ENCODE measurements around the gene GRID1. TPM values are rescaled to one million over a fixed set of nuclear protein-coding genes. Genes with fewer than 3 reads are reported as not detected.

The GRID1 gene
- total RNA-seq, 1 donor from 2014 or later: under 0.01 TPM

DNA sequence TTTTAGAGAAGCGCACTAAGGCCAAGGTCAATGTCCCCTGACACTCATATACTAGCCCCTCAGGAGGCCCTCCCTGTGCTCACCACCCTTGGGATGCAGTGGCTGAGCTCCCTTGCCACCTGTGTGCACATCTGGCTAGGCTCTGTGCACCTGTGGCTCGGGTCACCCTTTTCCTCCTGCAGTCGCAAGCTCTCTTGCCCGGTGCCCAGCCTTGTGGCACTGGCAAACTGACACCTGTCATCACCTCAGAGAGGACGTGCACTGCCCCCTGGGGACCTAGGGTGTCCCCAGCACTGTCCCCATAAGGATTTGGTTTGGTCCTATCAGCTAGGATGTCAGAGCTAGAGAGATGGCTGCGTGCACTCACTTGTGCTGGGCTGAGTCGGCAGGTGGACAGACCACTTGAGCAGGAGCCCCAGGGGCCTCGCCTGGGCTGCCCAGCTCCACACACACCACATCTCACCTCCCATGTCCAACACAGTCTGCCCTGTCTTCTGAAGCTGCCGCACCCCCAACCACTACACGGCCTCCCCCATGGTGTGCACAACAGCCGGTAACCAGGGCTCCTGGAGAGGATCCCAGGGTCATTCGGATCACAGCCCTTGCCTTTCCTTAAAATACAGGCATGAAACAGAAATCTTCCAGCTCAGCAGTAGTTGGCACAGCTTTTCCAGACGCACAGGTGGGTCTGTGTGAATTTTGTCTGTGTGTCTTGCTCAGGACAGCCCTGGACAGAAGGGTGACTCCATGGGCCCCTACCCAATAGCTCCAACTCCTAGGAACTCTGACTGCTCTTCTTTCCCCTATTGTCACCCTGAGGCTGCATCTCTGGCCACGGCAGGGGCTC lies 111.0 kb downstream of the GRID1 start:
- no peak for DNase-seq (ENCODE audit: low read depth)
- TF ChIP-seq, protein P1, sequence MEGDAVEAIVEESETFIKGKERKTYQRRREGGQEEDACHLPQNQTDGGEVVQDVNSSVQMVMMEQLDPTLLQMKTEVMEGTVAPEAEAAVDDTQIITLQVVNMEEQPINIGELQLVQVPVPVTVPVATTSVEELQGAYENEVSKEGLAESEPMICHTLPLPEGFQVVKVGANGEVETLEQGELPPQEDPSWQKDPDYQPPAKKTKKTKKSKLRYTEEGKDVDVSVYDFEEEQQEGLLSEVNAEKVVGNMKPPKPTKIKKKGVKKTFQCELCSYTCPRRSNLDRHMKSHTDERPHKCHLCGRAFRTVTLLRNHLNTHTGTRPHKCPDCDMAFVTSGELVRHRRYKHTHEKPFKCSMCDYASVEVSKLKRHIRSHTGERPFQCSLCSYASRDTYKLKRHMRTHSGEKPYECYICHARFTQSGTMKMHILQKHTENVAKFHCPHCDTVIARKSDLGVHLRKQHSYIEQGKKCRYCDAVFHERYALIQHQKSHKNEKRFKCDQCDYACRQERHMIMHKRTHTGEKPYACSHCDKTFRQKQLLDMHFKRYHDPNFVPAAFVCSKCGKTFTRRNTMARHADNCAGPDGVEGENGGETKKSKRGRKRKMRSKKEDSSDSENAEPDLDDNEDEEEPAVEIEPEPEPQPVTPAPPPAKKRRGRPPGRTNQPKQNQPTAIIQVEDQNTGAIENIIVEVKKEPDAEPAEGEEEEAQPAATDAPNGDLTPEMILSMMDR (IDR thresholded peaks at IDR 0.05; ENCODE audit: insufficient read depth, low read length, severe bottlenecking): no peak
- FAIRE-seq: no peak

GRCh38 chr10:86254526-86255174 lies 111.9 kb downstream of the GRID1 start:
- Histone ChIP-seq H3K36me3 (ENCODE audit: control insufficient read depth, insufficient read depth, low read length) (no peaks in the 10 kb centered on the region), H3K4me3 (ENCODE audit: low read depth, low read length) (no peak overlapping the region), H3K27me3 (ENCODE audit: control insufficient read depth, insufficient read depth, low read length) (no peaks in the 10 kb centered on the region)
- FAIRE-seq (no peak), DNase-seq (ENCODE audit: low read depth) (peak; percentile 48)
- TF ChIP-seq, protein P1 (IDR thresholded peaks at IDR 0.05; ENCODE audit: insufficient read depth, low read length, severe bottlenecking): no peak

More for the DNA sequence above, 111.0 kb downstream of the GRID1 start:
- Histone ChIP-seq H3K36me3 (ENCODE audit: control insufficient read depth, insufficient read depth, low read length) (no peaks in the 10 kb centered on the region), H3K4me3 (ENCODE audit: low read depth, low read length) (no peak overlapping the region), H3K27me3 (ENCODE audit: control insufficient read depth, insufficient read depth, low read length) (no peaks in the 10 kb centered on the region)

- TF ChIP-seq, protein P1 (IDR thresholded peaks at IDR 0.05; ENCODE audit: insufficient read depth, low read length, severe bottlenecking): no peak
- no peaks in the 10 kb centered on the region for H3K27me3 ChIP-seq (ENCODE audit: control insufficient read depth, insufficient read depth, low read length)
- no peaks in the 10 kb centered on the region for H3K36me3 ChIP-seq (ENCODE audit: control insufficient read depth, insufficient read depth, low read length)
- no peak overlapping the region for H3K4me3 ChIP-seq (ENCODE audit: low read depth, low read length)
- no peak for FAIRE-seq
- no peak for DNase-seq (ENCODE audit: low read depth)
Measured at GRCh38 chr10:86254081-86254480, 112.5 kb downstream of the GRID1 start.

DNA sequence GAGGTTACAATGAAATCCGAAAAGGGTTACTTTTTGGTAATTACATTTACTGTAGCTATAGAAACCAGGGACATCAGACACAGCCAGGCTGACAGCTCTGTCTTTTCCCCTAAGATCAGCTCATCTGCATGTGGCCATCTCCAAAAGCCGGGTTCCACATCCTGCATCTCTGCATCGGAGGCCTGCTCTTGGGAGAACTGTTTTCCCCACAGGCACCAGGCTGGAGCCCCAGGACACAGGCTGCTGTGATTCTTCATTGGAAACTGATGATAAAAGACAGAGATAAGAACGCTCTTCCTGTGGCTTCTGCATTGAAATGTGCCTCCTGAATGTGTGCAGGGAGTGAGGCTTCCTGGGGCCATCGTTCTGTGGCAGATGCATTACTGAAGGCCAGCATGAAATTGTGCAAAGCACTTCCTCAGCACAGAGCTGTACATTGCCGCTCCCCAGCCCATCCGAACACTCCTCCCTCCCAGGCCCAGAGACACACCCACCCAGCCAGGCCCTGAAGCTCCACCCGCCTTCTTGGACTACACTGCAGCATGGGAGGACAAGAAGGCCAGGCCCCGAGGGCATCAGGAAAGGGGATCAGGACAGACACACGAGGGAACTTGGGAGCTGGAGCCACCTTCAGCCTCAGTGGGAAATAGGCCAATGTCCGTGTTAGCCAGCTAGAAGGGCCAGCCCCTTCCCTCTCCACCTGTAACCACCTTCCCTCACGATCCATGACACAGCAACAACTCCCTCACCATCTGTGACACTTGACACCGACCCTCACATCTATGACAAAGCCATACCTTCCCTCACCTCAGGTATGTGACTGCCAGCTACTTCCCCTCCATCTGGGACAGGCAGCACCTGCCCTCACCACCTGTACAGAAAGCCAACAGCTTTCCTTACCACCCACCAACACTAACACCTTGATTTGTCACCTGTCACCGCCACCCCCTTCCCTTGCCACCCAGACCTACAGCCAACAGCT lies 113.2 kb downstream of the GRID1 start:
- no peak for DNase-seq (ENCODE audit: low read depth)
- FAIRE-seq: peak; percentile 60
- TF ChIP-seq, protein P1 (IDR thresholded peaks at IDR 0.05; ENCODE audit: insufficient read depth, low read length, severe bottlenecking): no peak
- H3K36me3 ChIP-seq (ENCODE audit: control insufficient read depth, insufficient read depth, low read length): no peaks in the 10 kb centered on the region
- H3K4me3 ChIP-seq (ENCODE audit: low read depth, low read length): no peak overlapping the region
- no peaks in the 10 kb centered on the region for H3K27me3 ChIP-seq (ENCODE audit: control insufficient read depth, insufficient read depth, low read length)

- Histone ChIP-seq H3K27me3 (ENCODE audit: control insufficient read depth, insufficient read depth, low read length) (no peaks in the 10 kb centered on the region), H3K36me3 (ENCODE audit: control insufficient read depth, insufficient read depth, low read length) (no peaks in the 10 kb centered on the region), H3K4me3 (ENCODE audit: low read depth, low read length) (no peak overlapping the region)
- no peak for FAIRE-seq
- no peak for DNase-seq (ENCODE audit: low read depth)
- TF ChIP-seq, protein P1 (IDR thresholded peaks at IDR 0.05; ENCODE audit: insufficient read depth, low read length, severe bottlenecking): no peak
Measured at GRCh38 chr10:86252556-86252955, 114.0 kb downstream of the GRID1 start.

Data from bronchial epithelial cell (primary cell).